ENCODE results near the gene RAB3IL1. TPM values are rescaled to one million over a fixed set of nuclear protein-coding genes. Genes with fewer than 3 reads are reported as not detected.

Gene RAB3IL1
- total RNA-seq, 1 donor from 2014 or later, result 11.1 TPM

DNA sequence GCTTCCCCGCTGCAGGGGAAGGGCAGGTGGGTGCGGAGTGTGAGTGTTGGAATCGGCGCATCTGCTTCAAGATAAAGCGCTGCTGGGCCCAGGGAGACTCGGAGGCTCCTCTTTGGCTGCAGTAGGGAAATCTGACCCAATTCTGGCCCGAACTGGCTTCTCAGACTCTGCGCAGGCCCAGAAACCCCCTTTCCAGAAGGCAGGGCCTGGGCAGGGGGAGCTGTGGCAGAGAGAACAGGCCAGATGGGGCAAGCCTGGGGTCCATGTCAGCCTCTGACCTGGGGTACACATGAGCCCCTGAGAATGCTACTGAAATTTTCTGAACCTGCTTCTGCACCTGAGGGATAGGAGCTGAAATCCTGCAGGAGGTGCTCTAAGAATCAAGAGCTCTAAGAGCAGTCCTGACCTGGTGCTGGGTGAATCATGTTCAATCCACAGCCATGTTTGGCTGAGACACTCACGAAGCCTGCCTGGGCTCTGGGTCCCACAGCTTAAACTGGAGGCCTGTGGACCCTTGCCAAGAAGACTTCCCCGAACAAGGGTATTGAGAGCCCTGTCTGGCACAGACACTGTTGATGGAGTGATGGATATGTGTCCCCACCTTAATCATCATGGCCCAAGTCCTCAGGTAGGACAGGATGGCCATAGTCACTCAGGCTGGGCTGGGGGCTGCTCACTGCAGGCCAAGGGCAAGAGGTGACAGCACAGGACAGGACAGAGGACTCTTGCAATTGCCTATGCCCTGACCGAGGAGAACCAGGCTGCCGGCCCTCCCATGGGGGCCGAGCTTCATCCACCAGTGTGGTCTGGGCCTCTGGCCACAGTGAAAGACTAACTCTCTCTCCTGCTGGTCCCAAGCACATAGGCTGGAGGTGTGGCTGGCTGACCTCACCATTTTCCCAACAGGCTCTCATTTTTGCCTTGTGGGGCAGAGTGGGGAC, 6.9 kb downstream of the RAB3IL1 start:
- peak; percentile 30 for ATAC-seq
- intact Hi-C loops (cut with micrococcal nuclease), result no loop called here
- DNase-seq, result peak; percentile 52

GRCh38 chr11:61908730-61909316, 8.5 kb downstream of the RAB3IL1 start:
- DNase-seq (peak; percentile 79), ATAC-seq (peak; percentile 60)
- intact Hi-C loops (cut with micrococcal nuclease), result no loop called here

- DNase-seq (peak; percentile 27), ATAC-seq (no peak)
- intact Hi-C loops (cut with micrococcal nuclease), result no loop called here
These were observed 9.3 kb downstream of the RAB3IL1 start for GRCh38 chr11:61907871-61908729.

- intact Hi-C loops (cut with micrococcal nuclease), result no loop called here
- DNase-seq, result peak; percentile 25
- ATAC-seq, result no peak
These were observed 10.1 kb downstream of the RAB3IL1 start for GRCh38 chr11:61907282-61907681.

DNA sequence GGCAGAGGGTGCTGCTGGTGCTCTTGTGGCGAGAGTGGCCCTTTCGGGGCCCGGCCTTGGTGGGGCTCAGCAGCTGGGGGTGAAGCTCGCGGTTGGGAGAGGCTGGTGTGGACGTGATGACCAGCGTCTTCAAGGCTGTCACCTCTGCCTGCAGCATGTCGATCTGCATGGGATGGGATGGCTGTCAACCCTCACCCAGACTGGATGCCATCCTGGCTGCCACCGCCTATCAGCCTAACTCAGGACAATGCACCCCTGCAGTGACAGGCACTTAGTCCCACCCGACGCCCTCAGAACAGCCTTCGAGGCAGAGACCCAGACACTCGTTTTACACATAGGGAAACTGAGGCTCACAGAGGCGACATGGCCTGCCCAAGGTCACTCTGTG, 10.8 kb downstream of the RAB3IL1 start:
- no peak for ATAC-seq
- intact Hi-C loops (cut with micrococcal nuclease), result no loop called here
- peak; percentile 12 for DNase-seq

DNA sequence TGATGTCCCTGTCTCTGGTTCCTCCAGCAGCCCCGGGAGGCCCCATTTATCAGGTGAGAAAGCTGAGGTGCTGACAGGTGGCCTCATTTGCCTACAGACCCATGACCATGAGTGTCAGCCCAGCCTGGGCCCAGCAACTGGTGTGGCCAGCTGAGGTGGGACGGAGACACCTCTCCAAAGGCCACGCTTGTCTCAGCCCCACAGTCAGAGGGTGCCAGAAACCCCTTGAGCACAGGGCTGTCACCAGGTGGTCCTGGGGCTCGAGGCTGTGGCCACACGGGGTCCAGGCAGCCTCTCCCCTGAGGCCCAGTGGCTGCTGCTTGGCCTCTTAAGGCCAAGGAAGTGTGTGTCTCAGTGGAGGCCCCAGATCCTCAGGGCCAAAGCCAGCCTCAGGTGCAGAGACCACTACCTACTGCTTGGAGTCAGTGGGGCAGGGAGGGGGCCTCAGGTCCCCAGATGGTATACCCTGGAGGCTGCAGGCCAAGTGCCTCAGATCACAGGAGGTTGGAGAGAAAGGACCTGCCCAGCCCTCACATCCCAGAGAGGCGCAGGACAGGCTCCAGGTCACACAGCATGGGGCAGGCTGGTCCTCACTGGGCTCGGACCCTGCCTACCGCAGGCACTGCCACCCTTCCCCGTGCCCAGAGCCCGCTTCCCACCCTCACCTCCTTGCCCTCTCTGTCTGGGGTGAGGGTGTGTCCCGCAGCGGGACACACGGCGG, 11.4 kb downstream of the RAB3IL1 start:
- ATAC-seq, result no peak
- DNase-seq, result no peak
- intact Hi-C loops (cut with micrococcal nuclease), result no loop called here

DNA sequence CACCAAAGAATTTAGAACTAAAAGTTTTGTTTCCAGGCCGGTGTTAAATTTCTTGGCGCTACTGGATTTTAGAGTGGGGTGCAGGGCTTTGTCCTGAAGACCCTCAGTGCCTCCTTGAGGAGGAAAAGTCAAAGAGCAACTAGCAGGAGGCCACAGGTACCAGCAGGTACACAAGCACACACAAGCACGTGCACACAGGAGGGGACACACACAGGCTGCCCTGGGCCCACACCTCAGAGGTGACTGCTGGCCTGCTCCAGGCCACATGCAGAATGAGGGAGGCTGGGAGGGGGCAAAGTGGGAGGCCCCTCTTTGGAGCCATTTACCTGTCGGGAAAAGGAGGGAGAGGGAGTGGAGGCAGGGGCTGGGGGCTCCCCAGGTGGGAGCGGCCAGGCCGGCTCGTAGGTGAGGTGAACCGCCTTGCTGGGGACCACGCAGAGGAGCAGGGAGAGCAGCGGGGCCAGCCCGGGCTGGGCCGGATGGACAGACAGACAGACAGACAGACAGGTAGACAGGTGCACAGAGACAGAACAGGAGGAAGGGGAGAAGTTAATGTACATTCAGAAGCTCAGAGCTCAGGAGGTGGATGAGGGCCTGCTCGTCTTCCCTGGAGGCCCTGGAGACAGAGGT, 12.2 kb downstream of the RAB3IL1 start:
- ATAC-seq, result no peak
- no peak for DNase-seq

DNA sequence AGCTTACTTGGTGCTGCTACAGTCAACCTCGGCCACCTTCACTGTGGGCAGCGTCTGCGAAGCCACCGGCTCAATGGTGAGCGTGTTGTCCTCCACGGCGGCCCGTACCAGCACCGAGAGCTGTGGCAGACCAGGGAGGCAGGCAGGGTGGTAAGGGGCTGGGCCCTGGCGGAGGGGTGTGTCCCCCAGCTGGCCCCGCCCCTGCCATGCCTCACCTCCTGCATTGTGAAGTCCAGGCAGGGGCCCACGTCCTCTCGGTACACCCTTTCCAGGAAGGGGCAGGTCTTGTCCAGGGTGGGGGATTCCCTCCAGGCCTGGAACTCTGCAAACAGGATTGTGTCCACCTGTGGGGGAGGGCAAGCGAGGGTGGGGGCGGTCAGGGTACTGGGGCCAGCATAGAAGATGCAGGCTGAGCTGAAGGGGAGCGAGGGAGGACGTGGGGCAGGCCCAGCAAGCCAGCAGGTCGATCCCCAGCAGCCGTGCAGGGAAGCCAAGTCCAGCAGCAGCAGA, 12.8 kb downstream of the RAB3IL1 start:
- intact Hi-C loops (cut with micrococcal nuclease), result no loop called here
- DNase-seq, result no peak
- peak; percentile 58 for ATAC-seq

More for the DNA sequence above, 12.2 kb downstream of the RAB3IL1 start:
- intact Hi-C loops (cut with micrococcal nuclease), result no loop called here

- ATAC-seq (no peak), DNase-seq (no peak)
- intact Hi-C loops (cut with micrococcal nuclease), result no loop called here
These were observed 13.5 kb downstream of the RAB3IL1 start for GRCh38 chr11:61903845-61904244.

DNA sequence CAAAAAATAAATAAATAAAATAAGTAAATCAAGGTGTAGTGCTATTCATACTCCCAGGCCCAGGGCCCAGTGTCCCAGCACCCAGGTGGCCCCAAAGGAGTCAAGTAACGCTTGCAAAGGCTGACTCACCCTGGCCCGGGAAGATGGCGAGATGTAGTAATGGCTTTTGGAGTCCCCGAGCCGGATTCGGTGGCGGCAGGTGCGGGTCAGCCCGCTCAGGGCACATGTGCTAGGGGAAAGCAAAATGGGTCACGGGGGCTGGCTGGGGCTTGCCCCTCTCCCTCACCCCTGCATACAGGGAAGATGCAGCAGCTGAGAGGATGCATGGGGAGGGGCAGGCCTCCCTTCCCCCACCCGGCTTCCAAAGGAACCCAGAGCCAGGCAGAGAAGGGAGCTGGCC, 15.1 kb downstream of the RAB3IL1 start:
- DNase-seq (no peak), ATAC-seq (no peak)
- intact Hi-C loops (cut with micrococcal nuclease), result no loop called here

GRCh38 chr11:61901397-61901796, 16.0 kb downstream of the RAB3IL1 start:
- intact Hi-C loops (cut with micrococcal nuclease), result no loop called here
- ATAC-seq (no peak), DNase-seq (no peak)

DNA sequence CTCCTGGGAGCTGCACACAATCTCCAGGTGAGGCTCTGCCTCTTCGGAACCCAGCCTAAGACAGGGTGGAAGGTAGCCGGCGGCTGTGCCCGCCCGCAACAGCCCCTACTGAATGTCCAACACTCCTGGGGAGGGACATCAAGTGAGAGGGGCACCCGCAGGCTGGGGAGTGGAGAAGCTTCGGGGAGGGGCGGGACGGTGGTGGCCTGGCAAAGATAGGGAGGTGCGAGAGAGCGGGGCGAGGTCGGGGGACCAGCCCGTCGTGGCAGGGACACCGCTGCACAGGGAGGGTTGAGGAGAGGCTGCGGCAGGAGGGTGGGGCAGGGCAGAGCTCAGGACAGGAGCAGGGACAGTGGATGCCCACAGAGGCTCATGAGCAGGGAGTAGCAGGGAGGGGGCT, 17.1 kb downstream of the RAB3IL1 start:
- DNase-seq, result no peak
- intact Hi-C loops (cut with micrococcal nuclease), result no loop called here
- ATAC-seq, result no peak

DNA sequence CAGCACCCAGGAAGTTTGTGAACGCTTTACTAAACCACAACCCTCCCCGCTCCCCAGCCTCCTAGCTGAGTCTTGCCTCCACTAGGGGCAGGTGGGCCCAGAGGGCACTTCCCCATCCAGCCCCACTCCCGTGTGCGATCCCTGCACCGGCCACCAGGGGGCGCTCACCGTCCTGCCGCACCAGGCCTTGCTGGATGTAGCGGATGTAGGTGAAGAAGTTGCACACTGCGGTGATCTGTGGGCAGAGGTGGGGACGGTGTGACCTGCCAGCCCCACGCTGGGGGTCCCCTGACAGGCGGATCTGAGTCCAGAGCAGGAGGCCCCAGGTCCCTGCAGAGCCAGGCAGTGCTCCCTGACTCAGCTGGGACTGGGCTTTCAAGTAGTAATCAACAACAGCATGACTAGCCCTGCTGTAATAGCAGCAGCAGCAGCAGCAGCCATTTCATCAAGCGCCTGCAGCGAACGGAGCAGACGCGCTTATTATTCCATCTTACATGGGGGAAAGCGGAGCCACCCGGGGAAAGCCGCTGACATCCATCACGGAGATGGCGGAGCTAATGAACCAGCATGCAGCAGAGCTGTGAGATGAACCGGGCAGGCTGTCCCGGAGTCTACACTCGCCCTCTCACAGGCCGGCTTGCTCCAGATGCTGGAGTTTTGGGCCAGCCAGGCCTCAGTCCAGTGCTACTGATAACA, 18.1 kb downstream of the RAB3IL1 start:
- DNase-seq (peak; percentile 91), ATAC-seq (peak; percentile 83)
- intact Hi-C loops (cut with micrococcal nuclease), result loop anchor here (5.0 to 10.0 kb wide), 2 partner anchors 48 to 206 kb away; no protein-coding TSS in a partner anchor

DNA sequence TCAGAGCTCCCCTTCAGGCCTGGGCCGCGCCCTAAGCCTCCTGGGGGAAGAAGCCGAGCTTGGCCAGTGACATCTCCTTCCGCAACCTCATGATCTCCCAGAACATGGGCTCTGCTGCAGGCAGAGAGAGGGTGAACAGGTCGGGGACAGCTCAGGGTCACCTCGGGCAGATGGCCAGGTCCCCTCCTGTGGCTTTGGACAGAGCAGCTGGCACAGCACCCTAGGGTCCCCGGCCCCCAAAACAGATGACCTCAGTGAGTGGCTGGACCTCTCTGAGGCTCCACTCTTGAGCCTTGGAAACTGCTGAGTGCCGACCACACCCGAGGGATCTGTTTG, 19.2 kb downstream of the RAB3IL1 start:
- intact Hi-C loops (cut with micrococcal nuclease), result loop anchor here (5.0 to 10.0 kb wide), 2 partner anchors 49 to 207 kb away; no protein-coding TSS in a partner anchor
- no peak for DNase-seq

DNA sequence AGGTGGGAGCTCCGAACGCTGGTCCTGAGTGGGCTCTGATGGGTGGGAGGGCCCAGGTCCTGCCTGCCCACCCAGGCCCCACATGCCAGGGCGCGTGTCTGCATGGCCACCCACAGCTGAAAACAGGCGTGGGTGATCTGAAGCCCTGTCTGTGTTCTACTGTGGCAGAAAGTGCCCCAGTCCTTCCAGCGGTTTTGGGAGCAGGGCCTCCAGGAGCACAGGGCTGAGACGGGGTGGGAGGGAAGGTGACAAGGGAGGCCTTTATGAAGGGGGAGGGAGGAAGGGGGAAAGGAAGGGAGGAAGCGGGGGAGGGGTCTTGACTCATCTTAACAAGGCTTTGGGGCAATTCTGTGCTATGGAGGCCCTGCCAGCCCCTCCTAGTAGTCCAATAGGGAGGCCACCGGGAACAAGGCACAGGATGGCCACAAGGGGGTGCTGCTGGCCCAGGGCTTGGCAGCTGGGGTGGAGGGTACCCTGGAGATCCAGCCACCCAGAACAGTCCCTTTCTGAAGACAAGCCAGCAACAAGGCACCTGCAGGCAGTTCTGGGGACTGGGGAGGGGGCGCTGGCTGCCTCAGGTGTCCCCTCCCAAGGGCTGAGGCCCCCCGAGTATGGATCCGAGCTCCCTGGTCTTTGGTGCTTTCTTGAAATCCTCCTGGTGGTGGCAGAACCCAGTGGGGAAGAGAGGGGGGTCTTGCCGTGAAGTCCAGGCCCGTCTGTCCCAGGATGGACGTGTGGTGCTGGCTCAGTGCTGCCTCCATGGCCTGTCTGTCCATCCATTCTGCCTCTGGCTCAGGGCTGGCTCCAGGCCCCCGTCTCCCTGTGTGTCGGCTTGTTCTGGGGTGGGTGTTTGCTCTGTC, 19.7 kb downstream of the RAB3IL1 start:
- DNase-seq (peak; percentile 86), ATAC-seq (peak; percentile 71)
- intact Hi-C loops (cut with micrococcal nuclease), result loop anchor here (5.0 to 10.0 kb wide), 2 partner anchors 50 to 207 kb away; no protein-coding TSS in a partner anchor

More for the DNA sequence above, 19.2 kb downstream of the RAB3IL1 start:
- ATAC-seq, result no peak

DNA sequence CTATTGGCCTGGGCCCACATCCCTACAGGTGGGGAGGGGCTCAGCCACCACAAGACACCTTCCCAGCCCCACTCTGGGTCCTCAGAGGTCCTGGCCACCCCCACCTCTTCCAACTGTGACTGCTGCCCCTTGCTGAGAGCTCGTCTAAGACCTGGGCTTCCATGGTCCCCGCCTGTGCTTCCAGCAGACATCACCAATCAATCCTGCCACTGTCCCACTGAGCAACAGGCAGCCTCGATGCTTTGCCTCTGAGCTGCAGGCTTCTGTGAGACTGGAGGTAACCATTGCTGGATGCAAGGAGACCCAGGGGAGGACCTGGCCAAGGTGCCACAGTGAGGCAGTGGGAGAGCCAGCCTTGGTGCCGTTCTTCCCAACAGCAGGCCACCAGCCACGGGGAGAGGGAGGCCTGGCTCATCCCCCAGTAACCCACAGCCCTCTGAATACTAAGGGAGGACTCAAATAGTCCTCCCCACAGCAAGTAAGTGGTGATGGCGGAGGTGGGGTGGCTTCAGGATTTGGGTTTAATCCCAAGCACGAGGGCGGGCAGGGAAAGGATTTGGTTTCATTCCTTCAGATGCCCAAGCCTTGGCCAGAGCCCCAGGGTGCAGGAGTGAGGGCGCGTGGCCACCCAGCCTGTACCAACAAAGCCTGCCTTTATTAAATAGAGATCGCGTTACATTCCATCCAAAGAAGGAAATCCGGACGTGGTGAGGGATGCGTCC, 20.5 kb downstream of the RAB3IL1 start:
- intact Hi-C loops (cut with micrococcal nuclease), result loop anchor here (5.0 to 10.0 kb wide), 2 partner anchors 50 to 208 kb away; no protein-coding TSS in a partner anchor

More for the DNA sequence above, 20.5 kb downstream of the RAB3IL1 start:
- DNase-seq (no peak), ATAC-seq (no peak)
